Gastrocnemius medialis (tissue), 4 donors: ENCODE results near the gene DNAH2.

Source experiments
- CTCF ChIP-seq, 5 experiments: fragments of 450-650 bp in 3 of 5; fragments of 200-600 bp in 2 of 5; sonication (generic) in 2 of 5; IDR thresholded peaks in 4 of 5; conservative IDR thresholded peaks in 1 of 5; 1 replicate in 4 of 5; 2 replicates in 1 of 5; pipeline ENCODE4 v1.5.1; 2016 to 2019; ENCODE audit warnings: antibody characterized with exemption in 5 of 5, mild to moderate bottlenecking in 3 of 5, moderate library complexity in 3 of 5
- POLR2A ChIP-seq, 2 donors: fragments of 450-650 bp; IDR thresholded peaks; one replicate each; pipeline ENCODE4 v1.6.1; 2017; ENCODE audit warnings: antibody characterized with exemption in 2 of 2, mild to moderate bottlenecking in 2 of 2, moderate library complexity in 2 of 2

GRCh38 chr17:7705269-7706255, 12.0 kb upstream of the DNAH2 start:
- TF ChIP-seq CTCF (IDR thresholded peaks at IDR 0.05 in 4 of 5, conservative IDR thresholded peaks at IDR 0.05 in 1 of 5) (no peak), POLR2A (IDR thresholded peaks at IDR 0.05) (no peak)
